ENCODE results near the gene GPR18.

- TF ChIP-seq, protein P1, sequence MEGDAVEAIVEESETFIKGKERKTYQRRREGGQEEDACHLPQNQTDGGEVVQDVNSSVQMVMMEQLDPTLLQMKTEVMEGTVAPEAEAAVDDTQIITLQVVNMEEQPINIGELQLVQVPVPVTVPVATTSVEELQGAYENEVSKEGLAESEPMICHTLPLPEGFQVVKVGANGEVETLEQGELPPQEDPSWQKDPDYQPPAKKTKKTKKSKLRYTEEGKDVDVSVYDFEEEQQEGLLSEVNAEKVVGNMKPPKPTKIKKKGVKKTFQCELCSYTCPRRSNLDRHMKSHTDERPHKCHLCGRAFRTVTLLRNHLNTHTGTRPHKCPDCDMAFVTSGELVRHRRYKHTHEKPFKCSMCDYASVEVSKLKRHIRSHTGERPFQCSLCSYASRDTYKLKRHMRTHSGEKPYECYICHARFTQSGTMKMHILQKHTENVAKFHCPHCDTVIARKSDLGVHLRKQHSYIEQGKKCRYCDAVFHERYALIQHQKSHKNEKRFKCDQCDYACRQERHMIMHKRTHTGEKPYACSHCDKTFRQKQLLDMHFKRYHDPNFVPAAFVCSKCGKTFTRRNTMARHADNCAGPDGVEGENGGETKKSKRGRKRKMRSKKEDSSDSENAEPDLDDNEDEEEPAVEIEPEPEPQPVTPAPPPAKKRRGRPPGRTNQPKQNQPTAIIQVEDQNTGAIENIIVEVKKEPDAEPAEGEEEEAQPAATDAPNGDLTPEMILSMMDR (IDR thresholded peaks at IDR 0.05), result no peak
- TF ChIP-seq POLR2A (IDR thresholded peaks at IDR 0.05), result no peak
These were observed 14.9 kb upstream of the GPR18 start for GRCh38 chr13:99273128-99273527.

All from uterus (tissue), 2 donors.